Activated CD8-positive, alpha-beta memory T cell treated with anti-CD3 and anti-CD28 coated beads, Interleukin-2, amount 50 U/mL, for 24 hours (primary cell): ENCODE measurements around the gene GTPBP3.
"Not testable (repeated sequence)": the region's sequence is repeated elsewhere in the genome, so short reads cannot be mapped to it uniquely, and the experiment has no call there.

Source experiments
- DNase-seq: peaks from one replicate; pipeline ENCODE4 v3.0.0-alpha.2; 2020; ENCODE audit errors: extremely low read depth

The GTPBP3 gene

DNA sequence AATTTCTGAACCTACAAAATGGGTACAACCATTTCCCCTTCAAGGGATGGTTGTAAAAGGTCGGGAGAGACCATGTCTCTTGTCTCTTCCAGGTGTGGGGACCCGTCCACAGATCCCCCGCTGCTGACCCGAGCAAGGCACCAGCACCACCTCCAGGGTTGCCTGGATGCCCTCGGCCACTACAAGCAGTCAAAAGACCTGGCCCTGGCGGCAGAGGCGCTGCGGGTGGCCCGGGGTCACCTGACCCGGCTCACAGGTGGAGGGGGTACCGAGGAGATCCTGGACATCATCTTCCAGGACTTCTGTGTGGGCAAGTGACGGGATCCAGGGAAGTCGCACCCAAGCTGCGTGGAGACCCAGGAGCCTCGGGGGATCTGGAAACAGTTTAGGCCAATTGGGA lies 4.0 kb downstream of the GTPBP3 start:
- no peak for DNase-seq

DNA sequence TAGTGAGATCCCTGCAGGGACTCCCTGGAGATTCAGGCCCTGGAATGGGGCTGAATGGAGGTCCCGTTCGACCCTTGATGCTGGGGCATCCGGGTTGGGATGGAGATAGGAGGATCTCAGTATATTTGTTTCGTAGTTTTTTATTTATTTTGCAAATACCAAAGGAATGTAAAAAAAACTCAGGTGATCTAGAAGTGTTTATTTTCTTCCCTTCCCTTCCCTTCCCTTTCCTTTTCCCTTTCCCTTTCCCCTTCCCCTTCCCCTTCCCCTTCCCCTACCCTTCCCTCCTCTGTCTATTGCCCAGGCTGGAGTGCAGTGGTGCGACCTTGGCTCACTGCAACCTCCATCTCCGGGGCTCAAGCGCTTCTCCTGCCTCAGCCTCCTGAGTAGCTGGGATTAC lies 4.5 kb downstream of the GTPBP3 start:
- DNase-seq: no peak

DNA sequence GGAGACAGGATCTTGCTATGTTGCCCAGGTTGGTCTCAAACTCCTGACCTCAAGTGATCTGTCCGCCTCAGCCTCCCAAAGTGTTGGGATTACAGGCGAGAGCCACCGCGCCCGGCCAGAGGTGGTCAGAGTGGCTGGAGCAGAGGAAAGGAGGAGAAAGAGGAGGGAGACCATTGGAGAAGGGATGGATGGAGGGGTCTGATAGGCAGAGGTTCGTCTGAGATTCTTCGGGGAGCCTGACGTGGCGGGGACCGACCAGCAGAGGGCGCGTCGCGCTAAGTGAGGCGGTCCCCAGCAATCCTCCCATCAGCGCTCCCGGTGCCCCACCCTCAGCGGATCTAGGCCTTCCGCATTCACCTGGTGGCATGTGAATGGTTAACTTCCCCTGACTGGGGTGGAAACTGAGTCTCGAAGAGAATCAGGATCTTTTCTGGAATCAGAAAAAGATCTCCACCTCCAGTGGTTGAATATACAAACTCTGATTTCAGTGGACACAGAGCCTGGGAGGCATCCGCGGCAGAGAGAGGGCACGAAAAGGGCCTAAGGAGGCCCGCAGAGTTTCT lies 8.8 kb downstream of the GTPBP3 start:
- no peak for DNase-seq

DNA sequence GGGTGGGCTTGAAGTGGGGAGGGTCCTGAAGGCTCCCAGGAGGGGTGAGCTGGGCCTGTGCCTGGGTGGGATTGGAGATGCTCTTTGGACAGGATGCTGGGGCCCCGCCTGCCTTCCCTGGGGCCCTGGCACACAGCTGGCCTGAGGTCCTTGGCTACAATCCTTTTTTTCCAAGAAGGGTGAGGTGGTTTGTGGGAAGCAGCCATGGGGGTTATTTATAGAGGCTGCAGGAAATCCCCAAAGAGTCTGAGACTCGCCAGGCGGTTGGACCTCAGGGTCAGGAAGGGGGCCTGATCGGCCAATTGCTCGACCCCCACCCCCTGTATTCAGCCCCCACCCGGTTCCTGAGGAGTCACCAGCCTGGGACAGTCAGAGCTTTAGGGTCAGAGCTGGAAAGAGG lies 10.0 kb downstream of the GTPBP3 start:
- DNase-seq: no peak

DNA sequence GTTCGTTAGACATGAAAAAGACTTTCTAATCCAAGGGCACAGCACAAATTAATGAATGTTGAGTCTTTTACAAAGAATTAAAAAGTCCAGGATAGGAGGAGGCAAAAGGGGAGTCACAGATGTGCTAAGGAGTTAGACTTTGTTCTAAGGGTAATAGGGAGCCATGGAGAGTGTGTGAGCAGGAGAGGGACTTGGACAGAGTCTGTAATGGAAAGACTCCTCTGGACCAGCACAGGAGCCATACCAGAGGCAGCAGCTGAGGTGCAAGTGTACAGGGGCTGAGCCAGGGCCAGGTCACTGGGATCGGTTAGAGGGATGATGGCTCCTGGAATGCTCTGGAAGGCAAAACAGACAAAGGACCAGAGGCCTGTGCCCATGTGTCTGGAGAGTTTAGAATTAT lies 10.5 kb downstream of the GTPBP3 start:
- no peak for DNase-seq

DNA sequence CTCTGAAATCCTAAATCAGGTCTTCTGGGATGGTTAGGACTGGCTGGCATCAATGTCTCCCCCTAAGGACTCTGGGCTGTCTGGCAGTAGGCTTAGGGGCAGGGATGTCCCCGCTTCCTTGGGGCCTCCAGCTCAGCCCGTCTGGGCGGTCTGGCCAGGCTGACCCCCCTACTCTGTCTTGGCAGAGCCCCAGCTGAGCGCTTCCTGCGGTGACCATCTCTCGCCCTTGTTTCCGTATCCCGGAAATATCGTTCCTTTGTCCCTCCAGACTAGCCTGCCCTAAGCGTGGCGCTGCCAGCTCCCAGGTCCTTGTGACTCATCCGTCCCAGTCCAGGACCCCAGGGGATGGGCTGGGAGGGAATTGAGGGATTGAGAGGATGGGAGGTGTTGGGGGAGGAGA lies 11.3 kb downstream of the GTPBP3 start:
- no peak for DNase-seq

DNA sequence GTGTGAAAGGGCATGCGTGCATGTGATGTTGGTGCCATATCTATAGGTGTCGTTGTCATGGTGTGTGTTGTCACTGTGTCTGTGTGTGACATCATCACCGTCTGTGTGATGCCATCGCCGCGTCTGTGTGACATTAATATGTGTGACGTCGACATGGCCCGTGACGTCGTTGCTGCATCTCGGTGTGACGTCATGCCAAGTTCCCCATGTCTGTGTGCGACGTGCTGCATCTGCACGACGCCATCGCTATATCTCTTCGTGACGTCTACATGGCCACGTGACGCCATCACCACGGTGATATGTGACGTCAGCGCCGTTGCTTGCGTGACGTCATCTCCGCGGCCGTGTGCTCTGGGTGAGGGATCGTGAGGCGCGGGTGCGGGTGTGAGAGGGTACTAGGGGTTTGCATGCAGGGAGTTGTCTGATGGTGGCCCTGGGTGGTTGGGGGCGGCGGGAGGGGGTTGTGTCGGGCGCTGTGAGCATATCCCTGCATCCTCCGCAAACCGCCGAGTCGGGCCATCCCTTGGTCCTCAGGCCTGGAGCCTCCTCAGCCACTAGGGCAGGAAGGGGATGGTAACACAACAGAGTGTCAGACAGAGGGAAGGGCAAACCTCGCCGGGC lies 14.6 kb downstream of the GTPBP3 start:
- DNase-seq: no peak

DNA sequence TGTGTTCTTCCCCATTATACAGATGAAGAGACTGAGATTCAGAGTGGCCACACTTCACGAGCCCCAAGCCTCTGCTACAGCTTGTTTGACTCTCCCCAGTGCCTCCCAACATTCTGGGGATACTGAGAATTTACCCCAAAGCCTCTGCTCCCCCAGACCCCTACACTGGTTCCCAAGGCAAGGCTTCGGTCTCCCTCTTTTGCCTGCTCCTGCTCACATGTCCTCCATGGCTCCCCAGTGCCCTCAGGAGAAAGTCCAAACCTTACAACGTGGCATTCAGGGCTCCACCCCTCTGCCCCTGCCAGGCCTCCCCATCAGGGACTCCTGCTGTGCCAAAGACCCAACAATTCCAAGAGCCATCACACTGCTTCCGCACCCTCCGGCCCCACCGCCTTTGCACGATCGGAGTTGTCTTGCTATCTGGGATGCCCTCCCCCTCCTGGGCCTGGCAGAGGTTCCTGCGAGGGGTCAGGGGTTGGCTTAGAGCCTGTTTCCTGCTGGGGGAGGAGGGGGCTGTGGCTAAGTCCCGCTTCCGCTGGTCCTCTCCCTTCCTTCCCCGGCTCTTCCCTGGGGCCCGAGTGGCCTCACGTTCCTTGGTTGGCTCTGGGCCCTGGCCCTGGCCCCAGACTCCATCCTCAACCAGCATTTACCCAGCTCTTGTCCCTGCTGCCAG lies 15.4 kb downstream of the GTPBP3 start:
- DNase-seq: no peak

DNA sequence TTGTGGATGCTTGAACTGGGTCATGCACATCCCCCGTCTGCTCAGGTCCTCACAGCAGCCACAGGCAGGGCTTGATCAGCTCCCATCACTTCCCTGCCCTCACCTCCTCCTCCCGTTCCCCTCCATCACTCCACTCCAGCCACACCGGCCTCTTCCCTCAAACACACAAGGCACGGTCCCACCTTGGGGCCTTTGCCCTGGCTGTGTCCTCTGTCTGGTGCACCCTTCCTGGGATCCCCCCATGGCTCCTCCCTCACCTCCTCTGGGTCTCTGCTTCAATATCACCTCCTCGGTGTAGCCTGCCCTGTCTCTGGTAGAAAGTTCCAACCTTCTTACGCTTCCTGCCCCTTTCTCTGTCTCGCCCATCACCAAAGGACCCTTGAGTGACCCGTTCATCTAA lies 16.0 kb downstream of the GTPBP3 start:
- DNase-seq: no peak

DNA sequence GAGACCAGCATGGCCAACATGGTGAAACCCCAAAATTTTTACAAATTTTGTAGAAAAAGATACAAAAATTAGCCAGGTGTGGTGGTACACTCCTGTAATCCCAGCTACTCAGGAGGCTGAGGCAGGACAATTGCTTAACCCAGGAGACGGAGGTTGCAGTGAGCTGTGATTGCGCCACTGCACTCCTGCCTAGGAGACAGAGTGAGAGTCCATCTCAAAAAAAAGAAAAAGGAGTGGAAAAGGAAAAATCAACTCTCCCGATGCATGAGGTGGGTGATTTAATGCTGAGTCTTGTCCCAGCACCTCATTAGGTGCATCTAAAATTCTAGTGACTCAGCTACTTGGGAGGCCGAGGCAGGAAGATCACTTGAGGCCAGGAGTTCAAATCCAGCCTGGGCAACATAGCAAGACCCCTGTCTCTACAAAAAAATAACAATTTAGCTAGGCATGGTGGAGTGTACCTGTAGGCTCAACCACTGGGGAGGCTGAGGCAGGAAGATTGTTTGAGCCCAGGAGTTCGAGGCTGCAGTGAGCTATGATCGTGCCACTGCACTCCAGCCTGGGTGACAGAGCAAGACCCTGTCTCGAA lies 19.8 kb downstream of the GTPBP3 start:
- no peak for DNase-seq

DNA sequence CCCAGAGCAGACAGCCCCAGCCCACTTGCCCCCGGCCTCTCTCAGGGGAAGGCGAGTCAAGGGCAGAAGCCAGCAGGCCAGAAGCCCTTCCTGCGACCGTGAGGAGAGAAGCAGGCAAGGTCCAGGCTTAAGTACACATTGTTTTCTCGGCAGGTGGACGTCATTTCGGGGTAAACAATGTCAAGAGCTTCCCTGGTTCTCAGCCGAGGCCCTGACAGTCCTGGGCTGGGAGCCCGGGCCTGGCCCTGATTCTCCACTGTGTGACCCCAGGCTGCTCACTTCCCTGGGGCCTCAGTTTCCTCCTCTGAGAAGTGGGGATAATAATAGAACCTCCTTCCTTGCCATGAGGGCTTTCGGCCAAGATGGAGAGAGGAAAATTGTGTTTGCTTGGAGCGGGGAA lies 20.4 kb downstream of the GTPBP3 start:
- no peak for DNase-seq

DNA sequence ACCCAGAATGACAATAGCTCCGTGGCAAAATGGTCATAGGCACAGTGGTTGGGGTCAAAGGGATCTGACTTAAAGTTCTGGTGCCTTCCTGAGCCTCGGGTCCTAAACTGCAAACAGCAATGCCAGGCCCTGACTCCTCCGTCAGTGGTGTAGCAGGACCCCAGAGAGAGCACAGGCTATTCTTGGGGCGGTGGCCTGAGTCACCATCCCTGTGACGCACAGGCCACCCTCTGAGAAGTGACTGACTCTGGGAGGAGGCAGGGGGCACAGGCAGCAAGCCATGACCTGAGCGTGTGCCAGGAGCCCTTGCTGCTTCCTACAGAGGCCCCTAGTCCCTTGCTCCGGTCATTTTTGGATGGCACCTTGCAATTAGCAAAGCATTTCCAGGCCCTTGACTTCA lies 21.0 kb downstream of the GTPBP3 start:
- DNase-seq: no peak

DNA sequence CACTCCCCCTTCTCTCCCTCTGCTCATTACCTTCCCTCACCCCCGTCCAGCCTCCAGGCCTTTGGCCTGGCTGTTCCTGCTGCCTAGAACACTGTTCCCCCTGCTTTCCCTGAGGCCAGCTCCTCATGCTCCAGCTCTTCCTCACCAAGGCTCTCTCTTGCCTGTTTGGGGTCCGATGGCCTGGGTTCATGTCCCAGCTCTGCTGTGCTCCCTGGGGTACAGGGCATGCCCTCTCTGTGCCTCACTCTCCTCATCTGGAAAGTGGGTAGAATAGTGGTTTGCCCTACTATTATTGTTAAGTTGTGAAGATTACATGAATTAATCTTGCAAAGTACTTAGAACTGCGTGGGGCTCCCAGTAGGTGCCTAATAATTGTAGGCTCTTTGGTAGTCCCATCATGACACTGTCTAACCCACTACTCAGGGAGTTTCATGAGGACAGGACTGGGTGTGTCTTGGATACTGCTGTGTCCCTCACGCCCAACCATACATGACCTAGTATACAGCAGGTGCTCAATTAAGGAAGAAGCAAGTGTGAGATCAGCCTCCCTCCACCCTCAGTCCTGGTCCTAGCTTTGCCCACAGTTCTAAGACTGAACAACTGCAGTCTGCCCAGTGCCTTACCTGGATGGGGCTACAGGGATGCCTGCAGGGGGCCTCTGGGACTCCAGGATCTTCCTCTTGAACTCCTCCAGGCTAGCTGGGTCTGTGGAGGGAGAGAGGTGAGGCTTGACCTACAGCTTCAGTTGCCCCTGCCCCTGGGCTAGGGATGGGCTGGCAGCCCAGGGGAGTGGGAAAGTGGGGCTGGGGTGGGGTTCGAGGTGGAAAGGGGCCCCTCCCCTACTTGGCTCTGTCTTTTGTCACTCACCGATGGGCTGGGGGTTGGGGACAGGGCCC lies 22.8 kb downstream of the GTPBP3 start:
- DNase-seq: no peak

DNA sequence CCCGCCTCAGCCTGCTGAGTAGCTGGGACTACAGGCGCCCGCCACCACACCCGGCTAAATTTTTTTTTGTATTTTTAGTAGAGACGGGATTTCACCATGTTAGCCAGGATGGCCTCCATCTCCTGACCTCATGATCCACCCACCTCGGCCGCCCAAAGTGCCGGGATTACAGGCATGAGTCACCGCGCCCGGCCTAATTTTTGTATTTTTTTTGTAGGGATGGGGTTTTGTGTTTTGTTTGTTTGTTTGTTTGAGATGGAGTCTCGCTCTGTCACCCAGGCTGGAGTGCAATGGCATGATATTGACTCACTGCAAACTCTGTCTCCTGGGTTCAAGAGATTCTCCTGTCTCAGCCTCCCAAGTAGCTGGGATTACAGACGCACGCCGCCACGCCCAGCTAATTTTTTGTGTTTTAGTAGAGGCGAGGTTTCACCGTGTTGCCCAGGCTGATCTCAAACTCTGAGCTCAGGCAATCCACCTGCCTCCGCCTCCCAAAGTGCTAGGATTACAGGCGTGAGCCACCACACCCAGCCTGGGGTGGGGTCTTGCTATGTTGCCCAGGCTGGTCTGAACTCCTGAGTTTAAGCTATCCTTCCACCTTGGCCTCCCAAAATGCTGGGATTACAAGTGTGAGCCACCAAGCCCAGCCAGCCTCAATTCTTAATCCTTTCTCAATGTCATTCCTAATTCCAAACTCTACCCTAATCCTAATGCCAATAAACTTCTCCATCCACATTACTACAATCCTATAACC lies 26.7 kb downstream of the GTPBP3 start:
- DNase-seq: not testable (repeated sequence)

DNA sequence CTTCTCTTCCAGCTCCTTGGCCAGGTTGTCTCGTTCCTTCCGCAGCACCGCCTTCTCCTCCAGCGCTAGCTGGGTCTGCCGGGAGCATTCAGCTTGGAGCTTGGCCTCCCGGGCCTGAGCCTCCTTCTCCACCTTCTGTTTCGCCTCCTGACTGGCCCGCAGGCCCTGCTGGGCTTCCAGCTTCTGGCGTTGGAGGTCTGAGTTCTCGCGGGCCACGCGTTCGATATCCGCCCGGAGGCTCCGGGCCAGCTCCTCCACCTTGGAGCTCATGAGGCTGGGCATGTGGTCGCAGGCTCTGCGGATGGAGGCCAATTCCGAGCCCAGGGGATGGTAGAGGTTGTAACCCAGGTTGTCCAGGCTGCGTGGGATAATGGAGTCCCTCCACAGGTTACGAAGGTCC lies 28.0 kb downstream of the GTPBP3 start:
- DNase-seq: no peak

DNA sequence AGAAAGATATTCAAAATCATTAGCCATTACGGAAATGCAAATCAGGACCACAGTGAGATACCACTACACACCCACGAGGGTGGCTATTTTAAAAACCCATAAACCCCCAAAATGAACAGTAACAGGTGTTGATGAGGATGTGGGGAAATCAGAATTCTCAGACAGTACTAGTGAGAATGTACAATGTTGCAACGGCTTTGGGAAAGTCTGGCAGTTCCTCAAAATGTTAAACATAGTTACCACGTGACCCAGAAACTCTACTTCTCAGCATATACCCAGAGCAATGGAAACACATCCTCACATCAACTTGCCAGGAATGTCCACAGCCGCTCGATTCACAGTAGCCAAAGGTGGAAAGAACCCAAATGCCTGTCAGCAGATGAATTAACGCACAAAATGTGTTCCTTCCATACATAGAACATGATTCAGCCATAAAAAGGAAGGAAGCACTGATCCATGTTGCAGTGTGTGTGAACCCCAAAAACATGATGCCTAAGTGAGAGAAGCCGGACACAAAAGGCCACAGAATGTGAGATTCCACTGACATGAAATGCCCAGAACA lies 32.8 kb downstream of the GTPBP3 start:
- no peak for DNase-seq

DNA sequence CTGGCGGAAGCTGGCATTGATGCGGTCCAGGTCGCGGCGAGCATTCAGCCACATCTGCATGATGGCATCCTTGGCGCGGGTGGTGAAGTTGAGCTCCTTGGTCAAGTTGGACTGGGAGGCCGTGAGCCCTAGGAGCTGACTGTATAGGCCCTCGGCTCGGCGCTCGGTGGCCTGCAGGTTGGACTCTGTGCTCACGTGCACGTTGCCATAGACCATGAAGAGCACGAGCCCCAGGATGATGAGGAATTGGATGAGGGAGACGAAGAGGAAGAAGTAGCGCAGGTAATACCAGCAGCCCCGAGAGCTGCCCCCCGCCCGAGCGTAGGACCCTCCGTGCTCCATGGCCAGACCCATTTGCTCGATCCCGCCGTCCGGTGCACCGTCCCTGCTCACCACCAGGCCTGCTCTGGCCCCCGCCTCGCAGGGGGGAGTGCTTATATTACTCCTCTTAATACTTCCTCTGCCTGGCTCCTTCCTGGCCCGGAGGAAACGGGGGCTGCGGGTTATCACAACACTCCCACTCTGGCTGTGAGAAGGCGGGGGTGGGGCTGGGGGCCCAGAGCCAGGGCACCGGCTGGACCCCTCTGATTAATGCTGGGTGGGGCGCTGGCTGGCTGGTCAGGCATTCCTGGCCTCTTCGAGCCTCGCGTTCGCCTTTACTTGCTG lies 39.7 kb downstream of the GTPBP3 start, which contains the start of gene PLVAP:
Gene PLVAP (minus strand): TSS at position 408 of the 666 bp plus-strand sequence. CDS start 54 bp downstream, at position 354.
- DNase-seq: no peak

DNA sequence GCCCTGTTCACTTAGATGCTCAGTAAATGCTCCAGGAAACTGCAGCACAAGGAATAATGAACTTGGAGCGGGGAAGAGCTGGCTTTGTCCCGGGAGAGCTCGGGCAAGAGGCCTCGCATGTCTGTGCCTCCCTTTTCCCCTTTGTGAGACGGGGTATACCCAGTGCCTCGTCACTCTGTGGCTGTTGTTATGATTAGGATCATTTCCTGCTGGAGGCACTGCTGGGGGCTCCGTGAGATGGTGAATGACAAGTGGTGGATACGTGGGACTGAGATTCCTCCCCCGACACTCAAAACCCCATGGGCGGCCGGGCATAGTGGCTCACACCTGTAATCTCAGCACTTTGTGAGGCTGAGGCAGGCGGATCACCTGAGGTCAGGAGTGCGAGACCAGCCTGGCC lies 40.9 kb downstream of the GTPBP3 start:
- no peak for DNase-seq

DNA sequence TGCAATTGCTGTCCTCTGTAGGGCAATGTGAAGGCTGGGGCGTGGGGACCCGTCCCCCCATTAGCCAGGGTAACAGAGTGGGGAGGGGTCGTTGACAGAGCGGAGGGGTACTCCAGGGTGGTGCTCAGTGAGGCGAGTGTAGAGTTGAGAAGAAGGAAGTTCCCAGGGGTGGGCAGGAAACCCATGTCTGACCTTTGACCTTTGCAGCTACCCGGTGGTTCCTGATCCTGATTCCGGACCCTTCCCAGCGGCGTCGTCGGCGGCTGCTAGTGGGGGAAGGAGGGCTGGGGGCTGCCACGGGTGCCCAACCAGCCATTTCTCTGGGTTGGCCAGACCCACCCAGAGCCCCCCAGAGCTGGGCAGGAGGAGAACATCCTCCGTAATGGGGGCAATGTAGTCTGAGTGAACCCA lies 41.9 kb downstream of the GTPBP3 start:
- DNase-seq: no peak

DNA sequence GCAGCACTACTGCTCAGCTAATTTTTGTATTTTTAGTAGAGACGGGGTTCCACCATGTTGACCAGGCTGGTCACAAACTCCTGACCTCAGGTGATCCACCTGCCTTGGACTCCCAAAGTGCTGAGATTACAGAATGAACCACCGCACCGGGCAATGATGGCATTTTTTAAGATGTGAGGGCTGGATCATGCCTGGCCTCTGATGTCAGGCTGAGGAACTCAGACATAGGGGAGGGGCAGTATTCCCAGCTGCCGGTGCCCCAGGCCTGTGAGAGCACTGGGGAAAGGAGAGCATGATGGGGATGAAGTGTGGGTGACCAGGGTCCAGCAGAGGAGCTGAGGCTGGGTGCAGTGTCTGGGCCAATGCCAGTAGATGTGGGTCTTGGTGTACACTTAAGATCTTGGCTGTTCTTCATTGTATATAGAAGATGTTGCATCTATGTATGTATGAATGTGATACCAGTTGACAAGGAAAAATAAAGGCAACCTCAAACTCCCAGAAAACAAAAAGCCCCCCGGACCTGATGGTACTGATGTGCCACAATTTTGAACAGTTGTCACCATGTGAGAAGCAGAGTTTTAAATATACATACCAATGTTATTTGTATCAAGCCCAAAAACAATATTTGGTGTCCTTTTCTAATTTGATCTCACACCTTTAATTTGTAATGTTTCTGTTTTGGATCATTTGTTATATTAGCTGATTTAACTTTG lies 43.2 kb downstream of the GTPBP3 start:
- DNase-seq: no peak
